GM19240 (cell line): ENCODE results near the gene DDIAS.
"Not testable (repeated sequence)": the region's sequence is repeated elsewhere in the genome, so short reads cannot be mapped to it uniquely, and the experiment has no call there.

Experiments used
- DNase-seq: peaks from one replicate; pipeline ENCODE4 v3.0.0; 2011; ENCODE audit warnings: low spot score; ENCODE audit not compliant: insufficient read length

DDIAS gene

DNA sequence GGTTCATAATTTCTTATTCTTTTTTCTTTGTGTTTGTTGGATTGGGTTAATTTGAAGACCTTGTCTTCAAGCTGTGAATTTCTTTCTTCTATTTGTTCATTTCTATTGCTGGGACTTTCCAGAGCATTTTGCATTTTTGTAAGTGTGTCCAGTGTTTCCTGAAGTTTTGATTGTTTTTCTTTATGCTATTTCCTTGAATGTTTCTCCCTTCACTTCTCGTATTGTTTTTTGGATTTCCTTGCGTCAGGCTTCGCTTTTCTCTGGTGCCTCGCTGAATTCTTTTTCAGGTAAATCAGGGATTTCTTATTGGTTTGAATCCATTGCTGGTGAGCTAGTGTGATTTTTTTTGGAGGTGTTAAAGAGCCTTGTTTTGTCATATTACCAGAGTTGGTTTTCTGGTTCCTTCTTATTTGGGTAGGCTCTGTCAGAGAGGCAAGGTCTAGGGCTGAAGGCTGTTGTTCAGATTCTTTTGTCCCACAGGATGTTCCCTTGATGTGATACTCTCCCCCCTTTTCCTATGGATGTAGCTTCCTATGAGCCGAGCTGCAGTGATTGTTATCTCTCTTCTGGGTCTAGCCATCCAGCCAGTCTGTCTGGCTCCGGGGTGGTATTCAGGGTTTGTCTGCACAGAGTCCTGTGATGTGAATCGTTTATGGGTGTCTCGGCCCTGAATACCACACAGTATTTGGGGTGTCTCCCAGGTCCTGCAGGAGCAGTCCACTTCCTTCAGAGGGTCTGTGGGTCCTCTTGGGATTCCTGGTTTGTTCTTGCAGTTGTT is 21.0 kb downstream of the DDIAS start:
- not testable (repeated sequence) for DNase-seq

DNA sequence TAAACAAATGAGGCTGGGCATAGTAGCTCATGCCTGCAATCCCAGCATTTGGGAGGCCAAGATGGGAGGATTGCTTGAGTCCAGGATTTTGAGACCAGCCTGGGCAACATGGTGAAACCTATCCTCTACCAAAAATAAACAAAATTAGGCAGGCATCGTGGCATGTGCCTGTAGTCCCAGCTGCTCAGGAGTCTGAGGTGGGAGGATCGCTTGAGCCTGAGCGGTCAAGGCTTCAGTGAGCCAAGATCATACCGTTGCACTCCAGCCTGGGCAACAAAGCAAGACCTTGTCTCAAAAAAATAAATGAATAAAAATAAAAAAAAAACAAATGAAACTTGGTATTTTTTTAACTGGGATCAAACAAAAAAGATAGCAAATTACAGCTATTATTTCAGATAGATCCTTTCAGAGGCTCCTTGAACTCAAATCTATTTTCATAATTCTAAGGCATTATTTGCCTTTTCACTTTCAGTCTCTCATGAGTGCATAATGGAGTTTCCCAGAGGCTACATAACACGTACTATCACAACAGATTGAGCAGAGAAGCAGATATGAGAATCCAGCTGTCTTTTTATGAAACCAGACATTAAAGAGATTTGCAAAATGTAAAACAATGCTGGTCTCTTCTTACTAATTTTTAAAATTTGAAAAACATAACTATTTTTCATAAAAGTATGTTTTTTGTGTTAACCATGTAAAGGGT is 23.1 kb downstream of the DDIAS start:
- no peak for DNase-seq

GRCh38 chr11:82927264-82927880 is 25.8 kb downstream of the DDIAS start:
- peak; percentile 21 for DNase-seq

- DNase-seq = no peak
Observed at GRCh38 chr11:82929121-82929520, 27.6 kb downstream of the DDIAS start.

GRCh38 chr11:82930229-82930628 is 28.7 kb downstream of the DDIAS start:
- no peak for DNase-seq

GRCh38 chr11:82930734-82931133 is 29.2 kb downstream of the DDIAS start:
- DNase-seq = no peak

- DNase-seq = no peak
Observed at GRCh38 chr11:82932564-82932963, 31.0 kb downstream of the DDIAS start.

DNA sequence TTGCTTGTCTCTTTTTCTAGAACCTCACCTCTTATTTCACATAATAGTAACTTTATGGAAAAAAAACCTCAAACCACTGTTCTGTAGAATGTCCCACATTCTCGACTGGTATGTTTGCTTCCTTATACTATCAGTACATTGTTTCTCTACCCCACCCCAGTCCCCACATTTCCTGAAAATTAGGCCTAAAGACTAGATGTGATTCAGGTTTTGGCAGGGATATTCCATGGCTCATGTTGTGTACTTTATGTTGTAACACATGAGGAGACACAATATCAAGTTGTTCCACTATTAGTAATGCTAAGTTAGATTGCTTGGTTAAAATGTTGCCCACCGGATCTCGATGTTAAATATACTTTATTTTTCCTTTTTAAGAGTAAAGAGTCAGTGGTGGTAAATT is 34.7 kb downstream of the DDIAS start:
- no peak for DNase-seq

- DNase-seq = no peak
Observed at GRCh38 chr11:82937554-82937953, 36.0 kb downstream of the DDIAS start.

GRCh38 chr11:82939456-82939855 is 37.9 kb downstream of the DDIAS start:
- DNase-seq = no peak

GRCh38 chr11:82942376-82942775 is 40.8 kb downstream of the DDIAS start:
- DNase-seq = no peak

- not testable (repeated sequence) for DNase-seq
Observed at GRCh38 chr11:82943430-82943829, 41.9 kb downstream of the DDIAS start.

GRCh38 chr11:82944198-82944597 is 42.7 kb downstream of the DDIAS start:
- no peak for DNase-seq

DNA sequence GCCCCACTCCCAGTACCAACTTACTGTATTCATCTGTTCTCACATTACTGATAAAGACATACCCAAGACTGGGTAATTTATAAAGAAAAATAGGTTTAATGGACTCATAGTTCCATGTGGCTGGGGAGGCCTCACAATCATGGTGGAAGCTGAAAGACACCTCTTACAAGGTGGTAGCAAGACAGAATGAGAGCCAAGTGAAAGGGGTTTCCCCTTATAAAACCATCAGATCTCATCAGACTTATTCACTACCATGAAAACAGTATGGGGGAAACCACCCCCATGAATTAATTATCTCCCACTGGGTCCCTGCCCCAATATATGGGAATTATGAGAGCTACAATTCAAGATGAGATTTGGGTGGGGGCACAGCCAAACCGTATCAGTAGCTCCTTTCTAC is 43.5 kb downstream of the DDIAS start:
- DNase-seq = not testable (repeated sequence)

DNA sequence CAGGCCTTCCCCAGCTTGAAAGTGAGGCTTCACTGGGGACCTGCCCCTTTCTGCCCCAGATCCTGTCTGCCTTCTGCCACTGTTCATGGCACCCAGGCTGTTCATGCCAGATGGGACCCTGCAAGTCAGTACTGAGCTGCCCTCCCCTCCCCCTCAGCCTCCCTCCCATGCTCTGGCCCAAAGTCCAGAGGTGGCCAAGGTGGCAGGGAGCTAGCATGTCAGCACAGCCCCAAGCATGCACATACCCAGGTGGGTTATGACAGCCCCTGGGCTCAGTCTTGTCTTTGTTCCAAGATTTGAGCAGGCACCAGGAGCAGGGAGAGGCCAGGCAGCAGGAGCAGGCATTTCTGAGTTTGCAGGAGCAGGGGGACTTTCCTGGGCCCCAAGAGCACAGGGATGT is 44.1 kb downstream of the DDIAS start:
- DNase-seq = no peak

- DNase-seq = no peak
Observed at GRCh38 chr11:82949352-82949751, 47.8 kb downstream of the DDIAS start.

- DNase-seq = not testable (repeated sequence)
Observed at GRCh38 chr11:82950502-82950901, 49.0 kb downstream of the DDIAS start.

GRCh38 chr11:82955736-82956453 is 54.4 kb downstream of the DDIAS start:
- DNase-seq = not testable (repeated sequence)

DNA sequence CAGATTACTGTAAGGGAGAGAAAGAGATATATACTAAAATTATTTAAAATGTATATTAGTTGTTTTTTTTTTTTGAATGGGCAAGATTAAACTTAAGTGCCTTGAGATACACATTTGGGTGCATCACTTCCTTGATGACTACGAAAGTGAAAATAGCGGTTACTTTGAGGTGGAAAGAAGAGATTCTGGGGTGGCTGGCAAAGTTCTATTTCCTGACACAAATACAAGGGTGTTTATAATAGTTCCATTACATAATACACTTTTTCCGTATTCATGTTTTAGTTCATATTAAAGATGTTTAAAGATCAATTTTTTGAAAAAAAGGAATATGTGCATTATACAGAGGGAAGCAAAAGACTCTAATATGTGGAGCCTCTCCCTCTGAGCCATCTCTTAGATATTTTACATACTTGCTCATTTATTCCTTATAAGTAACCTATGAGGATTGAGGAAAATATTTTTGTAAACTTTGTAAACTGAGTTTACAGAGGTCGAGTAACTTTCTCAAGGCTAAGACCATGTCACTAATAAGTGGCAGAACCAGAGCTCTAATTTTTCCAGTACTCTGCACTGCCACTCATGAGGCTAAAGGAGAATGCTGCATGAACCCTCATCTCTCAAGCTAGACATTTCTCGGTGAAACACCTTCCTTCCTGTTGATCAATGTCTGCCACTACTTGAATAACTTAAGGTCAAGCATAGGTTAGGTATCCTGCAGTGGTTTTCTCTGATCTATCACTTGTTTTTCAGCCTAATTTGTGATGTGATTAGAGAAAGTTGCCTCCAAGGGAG is 58.6 kb downstream of the DDIAS start:
- peak; percentile 16 for DNase-seq

GRCh38 chr11:82960779-82961143 is 59.2 kb downstream of the DDIAS start:
- no peak for DNase-seq

DNA sequence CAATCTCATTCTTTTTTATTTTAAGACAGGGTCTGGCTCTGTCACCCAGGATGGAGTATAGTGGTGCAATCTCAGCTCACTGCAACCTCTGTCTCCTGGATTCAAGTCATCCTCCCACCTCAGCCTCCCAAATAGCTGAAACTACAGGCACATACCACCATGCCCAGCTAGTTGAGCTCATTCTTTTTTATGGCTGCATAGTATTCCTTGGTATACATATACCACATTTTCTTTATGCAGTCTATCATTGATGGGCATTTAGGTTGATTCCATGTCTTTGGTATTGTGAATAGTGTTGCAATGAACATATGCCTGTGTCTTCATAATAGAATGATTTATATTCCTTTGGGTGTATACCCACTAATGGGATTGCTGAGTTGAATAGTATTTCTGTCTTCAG is 60.5 kb downstream of the DDIAS start:
- DNase-seq = not testable (repeated sequence)
